Measurements from ENCODE around the gene PHYHD1. TPM values are rescaled to one million over a fixed set of nuclear protein-coding genes. Genes with fewer than 3 reads are reported as not detected.

The PHYHD1 gene
- total and polyA plus RNA-seq, 3 donors from 2014 or later: 10.9 to 18.5 (median 15.1) TPM

GRCh38 chr9:128884164-128884563 lies 36.6 kb upstream of the PHYHD1 start:
- Histone ChIP-seq H3K9me3 (no peaks in the 10 kb centered on the region), H3K27me3 (no peaks in the 10 kb centered on the region), H3K4me1 (peaks cover 37% of the 10 kb centered on the region), H3K36me3 (ENCODE audit: low read depth, missing control alignments) (no peaks in the 10 kb centered on the region), H3K27ac (no peak overlapping the region), H3K4me3 (no peak overlapping the region)
- intact Hi-C loops (cut with DNase I; ENCODE audit: low total_unique reads): loop anchor here (5.0 kb wide), 1 partner anchor 38 kb away; the partner anchor contains the start of gene PHYHD1
- TF ChIP-seq, protein P1, sequence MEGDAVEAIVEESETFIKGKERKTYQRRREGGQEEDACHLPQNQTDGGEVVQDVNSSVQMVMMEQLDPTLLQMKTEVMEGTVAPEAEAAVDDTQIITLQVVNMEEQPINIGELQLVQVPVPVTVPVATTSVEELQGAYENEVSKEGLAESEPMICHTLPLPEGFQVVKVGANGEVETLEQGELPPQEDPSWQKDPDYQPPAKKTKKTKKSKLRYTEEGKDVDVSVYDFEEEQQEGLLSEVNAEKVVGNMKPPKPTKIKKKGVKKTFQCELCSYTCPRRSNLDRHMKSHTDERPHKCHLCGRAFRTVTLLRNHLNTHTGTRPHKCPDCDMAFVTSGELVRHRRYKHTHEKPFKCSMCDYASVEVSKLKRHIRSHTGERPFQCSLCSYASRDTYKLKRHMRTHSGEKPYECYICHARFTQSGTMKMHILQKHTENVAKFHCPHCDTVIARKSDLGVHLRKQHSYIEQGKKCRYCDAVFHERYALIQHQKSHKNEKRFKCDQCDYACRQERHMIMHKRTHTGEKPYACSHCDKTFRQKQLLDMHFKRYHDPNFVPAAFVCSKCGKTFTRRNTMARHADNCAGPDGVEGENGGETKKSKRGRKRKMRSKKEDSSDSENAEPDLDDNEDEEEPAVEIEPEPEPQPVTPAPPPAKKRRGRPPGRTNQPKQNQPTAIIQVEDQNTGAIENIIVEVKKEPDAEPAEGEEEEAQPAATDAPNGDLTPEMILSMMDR (IDR thresholded peaks at IDR 0.05): no peak
- no peak for TF ChIP-seq POLR2A (IDR thresholded peaks at IDR 0.05)
- WGBS, 2 donors: 38 to 57% methylated on average over 2 of the region's 2 CpGs
- DNase-seq: no peak

- peak overlapping the region in 1 of 2 donors; percentile 6 for H3K27ac ChIP-seq
Measured at GRCh38 chr9:128885376-128885775, 35.4 kb upstream of the PHYHD1 start.

DNA sequence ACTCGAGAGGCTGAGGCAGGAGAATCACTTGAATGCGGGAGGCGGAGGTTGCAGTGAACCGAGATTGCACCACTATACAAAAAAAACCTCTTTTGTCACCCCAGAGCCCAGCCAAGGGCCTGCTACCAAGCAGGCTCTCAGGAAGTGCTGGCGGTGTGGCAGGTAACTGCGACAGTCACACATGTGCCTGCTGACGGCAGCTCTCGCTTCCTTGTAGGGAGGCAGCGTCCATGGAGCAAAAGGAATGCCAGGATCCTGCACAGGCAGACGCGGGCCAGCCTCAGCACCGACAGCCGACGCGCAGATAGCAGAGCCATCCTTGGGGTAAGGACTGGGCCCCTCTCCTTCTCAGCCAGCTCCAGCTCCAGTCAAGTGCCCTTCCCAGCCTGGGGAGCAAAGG lies 35.0 kb upstream of the PHYHD1 start:
- intact Hi-C loops (cut with DNase I; ENCODE audit: low total_unique reads): no loop called here
- H3K27ac ChIP-seq: peak overlapping the region in 1 of 2 donors; percentile 6
- WGBS, 2 donors: 60 to 85% methylated on average over 10 to 15 of the region's 15 CpGs
- no peak overlapping the region for H3K4me3 ChIP-seq
- no peak for DNase-seq
- H3K36me3 ChIP-seq (ENCODE audit: low read depth, missing control alignments): no peaks in the 10 kb centered on the region
- no peaks in the 10 kb centered on the region for H3K9me3 ChIP-seq
- no peaks in the 10 kb centered on the region for H3K27me3 ChIP-seq
- TF ChIP-seq, protein P1 (IDR thresholded peaks at IDR 0.05): no peak
- no peak for TF ChIP-seq POLR2A (IDR thresholded peaks at IDR 0.05)
- H3K4me1 ChIP-seq: peaks cover 23% of the 10 kb centered on the region

More at GRCh38 chr9:128885376-128885775, 35.4 kb upstream of the PHYHD1 start:
- H3K4me1 ChIP-seq: peaks cover 26% of the 10 kb centered on the region
- no peaks in the 10 kb centered on the region for H3K9me3 ChIP-seq
- intact Hi-C loops (cut with DNase I; ENCODE audit: low total_unique reads): no loop called here
- DNase-seq: no peak
- no peaks in the 10 kb centered on the region for H3K36me3 ChIP-seq (ENCODE audit: low read depth, missing control alignments)
- WGBS, 2 donors: 70 to 77% methylated on average over 7 to 8 of the region's 8 CpGs
- TF ChIP-seq POLR2A (IDR thresholded peaks at IDR 0.05): no peak
- no peak overlapping the region for H3K4me3 ChIP-seq
- H3K27me3 ChIP-seq: no peaks in the 10 kb centered on the region

- Histone ChIP-seq H3K4me1 (peaks cover 21% of the 10 kb centered on the region), H3K9me3 (no peaks in the 10 kb centered on the region), H3K4me3 (no peak overlapping the region), H3K36me3 (ENCODE audit: low read depth, missing control alignments) (no peaks in the 10 kb centered on the region), H3K27ac (no peak overlapping the region), H3K27me3 (no peaks in the 10 kb centered on the region)
- 66 to 68% methylated on average over 13 of the region's 13 CpGs for WGBS, 2 donors
- TF ChIP-seq, protein P1 (IDR thresholded peaks at IDR 0.05): no peak
- TF ChIP-seq POLR2A (IDR thresholded peaks at IDR 0.05): no peak
- intact Hi-C loops (cut with DNase I; ENCODE audit: low total_unique reads): no loop called here
- DNase-seq: no peak
Measured at GRCh38 chr9:128886211-128886891, 34.4 kb upstream of the PHYHD1 start.

- TF ChIP-seq POLR2A (IDR thresholded peaks at IDR 0.05): no peak
- TF ChIP-seq, protein P1 (IDR thresholded peaks at IDR 0.05): no peak
- no peak for DNase-seq
- Histone ChIP-seq H3K9me3 (no peaks in the 10 kb centered on the region), H3K4me3 (no peak overlapping the region), H3K27me3 (no peaks in the 10 kb centered on the region), H3K36me3 (ENCODE audit: low read depth, missing control alignments) (no peaks in the 10 kb centered on the region), H3K27ac (no peak overlapping the region), H3K4me1 (peaks cover 27% of the 10 kb centered on the region)
- intact Hi-C loops (cut with DNase I; ENCODE audit: low total_unique reads): no loop called here
- 97 to 100% methylated on average over 3 of the region's 3 CpGs for WGBS, 2 donors
Measured at GRCh38 chr9:128887049-128887448, 33.7 kb upstream of the PHYHD1 start.
